CD4-positive, alpha-beta T cell treated with Interleukin-15 for 4 hours (primary cell): ENCODE measurements around the gene CFAP74.

Experiments used
- DNase-seq: peaks from one replicate; pipeline ENCODE4 v3.0.0-alpha.2; 2020; ENCODE audit warnings: low spot score

CFAP74 gene

GRCh38 chr1:1969953-1970716 is 33.5 kb downstream of the CFAP74 start:
- DNase-seq = no peak

GRCh38 chr1:1969505-1969900 is 34.1 kb downstream of the CFAP74 start:
- DNase-seq = no peak

- DNase-seq = no peak
These were observed 34.6 kb downstream of the CFAP74 start for GRCh38 chr1:1968767-1969504.

GRCh38 chr1:1967879-1968278 is 35.7 kb downstream of the CFAP74 start:
- no peak for DNase-seq

GRCh38 chr1:1967151-1967550 is 36.4 kb downstream of the CFAP74 start:
- DNase-seq = no peak

GRCh38 chr1:1966071-1966740 is 37.4 kb downstream of the CFAP74 start:
- no peak for DNase-seq

GRCh38 chr1:1965546-1965945 is 38.0 kb downstream of the CFAP74 start:
- no peak for DNase-seq

GRCh38 chr1:1964811-1965210 is 38.8 kb downstream of the CFAP74 start:
- no peak for DNase-seq

GRCh38 chr1:1963570-1963969 is 40.0 kb downstream of the CFAP74 start:
- DNase-seq = no peak

GRCh38 chr1:1962752-1963151 is 40.8 kb downstream of the CFAP74 start:
- DNase-seq = no peak

GRCh38 chr1:1960480-1961196 is 42.9 kb downstream of the CFAP74 start:
- no peak for DNase-seq

GRCh38 chr1:1959840-1960479 is 43.6 kb downstream of the CFAP74 start:
- peak; percentile 44 for DNase-seq

- DNase-seq = no peak
These were observed 44.1 kb downstream of the CFAP74 start for GRCh38 chr1:1959459-1959839.

GRCh38 chr1:1958071-1958541 is 45.5 kb downstream of the CFAP74 start:
- DNase-seq = no peak

- no peak for DNase-seq
These were observed 46.0 kb downstream of the CFAP74 start for GRCh38 chr1:1957533-1957961.

GRCh38 chr1:1956586-1957532 is 46.7 kb downstream of the CFAP74 start:
- DNase-seq = no peak

GRCh38 chr1:1956101-1956500 is 47.5 kb downstream of the CFAP74 start:
- DNase-seq = no peak

- no peak for DNase-seq
These were observed 47.9 kb downstream of the CFAP74 start for GRCh38 chr1:1955621-1956094.

GRCh38 chr1:1954831-1955441 is 48.6 kb downstream of the CFAP74 start:
- DNase-seq = no peak

- DNase-seq = no peak
These were observed 49.6 kb downstream of the CFAP74 start for GRCh38 chr1:1954015-1954414.
